Osteocyte (in vitro differentiated cells): ENCODE measurements around the gene OR11G2. TPM values are rescaled to one million over a fixed set of nuclear protein-coding genes. Genes with fewer than 3 reads are reported as not detected.
"Not testable (repeated sequence)": the region's sequence is repeated elsewhere in the genome, so short reads cannot be mapped to it uniquely, and the experiment has no call there.

Experiments used
- DNase-seq: peaks from one replicate; pipeline ENCODE4 v3.0.0; 2021; ENCODE audit warnings: mixed read lengths; ENCODE audit not compliant: unreplicated experiment; ENCODE audit errors: extremely low spot score
- H3K27ac Mint-ChIP-seq: one replicate; pipeline ENCODE4 v1.8.0; 2021; ENCODE audit warnings: mild to moderate bottlenecking, mixed read lengths; ENCODE audit not compliant: unreplicated experiment
- H3K27me3 Mint-ChIP-seq: one replicate; pipeline ENCODE4 v1.8.0; 2021; ENCODE audit warnings: mixed read lengths; ENCODE audit not compliant: unreplicated experiment
- H3K36me3 Mint-ChIP-seq: one replicate; pipeline ENCODE4 v1.8.0; 2021; ENCODE audit warnings: mixed read lengths; ENCODE audit not compliant: unreplicated experiment
- H3K4me1 Mint-ChIP-seq: one replicate; pipeline ENCODE4 v1.8.0; 2021; ENCODE audit warnings: mixed read lengths; ENCODE audit not compliant: unreplicated experiment
- H3K4me3 Mint-ChIP-seq: one replicate; pipeline ENCODE4 v1.8.0; 2021; ENCODE audit warnings: mild to moderate bottlenecking, moderate library complexity, mixed read lengths; ENCODE audit not compliant: unreplicated experiment
- H3K9me3 Mint-ChIP-seq: one replicate; pipeline ENCODE4 v1.8.0; 2021; ENCODE audit warnings: mixed read lengths; ENCODE audit not compliant: unreplicated experiment
- total RNA-seq: library from RNA; stranded (reverse); gene quantifications from 2 replicates; pipeline ENCODE4 v1.2.1, GENCODE V29; 2021
- TF ChIP-seq, protein P1 (sequence below): fragments of 200-600 bp; sonication (generic); IDR thresholded peaks from 2 replicates; pipeline ENCODE4 v1.5.0; 2021; ENCODE audit warnings: antibody characterized with exemption, mild to moderate bottlenecking, moderate library complexity

OR11G2 gene
- total RNA-seq, 1 donor from 2014 or later: not detected

DNA sequence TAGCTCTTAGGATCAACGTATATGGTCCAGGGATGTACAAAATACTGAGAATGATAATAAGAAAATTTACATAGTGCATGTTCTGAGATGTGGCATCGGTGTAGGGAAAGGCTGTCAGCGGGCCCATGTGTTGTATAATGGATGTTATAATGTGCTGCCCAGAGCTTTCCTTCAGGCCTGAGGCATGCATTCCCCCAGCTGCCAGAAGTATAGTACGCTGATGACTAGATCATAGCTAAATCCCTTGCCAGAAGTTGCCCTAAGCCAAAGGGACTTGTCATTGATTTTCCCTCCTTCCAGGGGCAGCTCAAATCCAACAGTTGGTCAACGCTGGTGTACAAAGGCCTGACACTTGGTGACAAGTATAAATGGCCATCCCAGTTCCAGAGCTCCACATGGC is 6.5 kb upstream of the OR11G2 start:
- no peak overlapping the region for H3K4me3 Mint-ChIP-seq
- no peak for DNase-seq
- no peaks in the 10 kb centered on the region for H3K36me3 Mint-ChIP-seq
- H3K27ac Mint-ChIP-seq: no peak overlapping the region
- H3K4me1 Mint-ChIP-seq: no peaks in the 10 kb centered on the region
- peaks cover 34% of the 10 kb centered on the region for H3K9me3 Mint-ChIP-seq
- TF ChIP-seq, protein P1, sequence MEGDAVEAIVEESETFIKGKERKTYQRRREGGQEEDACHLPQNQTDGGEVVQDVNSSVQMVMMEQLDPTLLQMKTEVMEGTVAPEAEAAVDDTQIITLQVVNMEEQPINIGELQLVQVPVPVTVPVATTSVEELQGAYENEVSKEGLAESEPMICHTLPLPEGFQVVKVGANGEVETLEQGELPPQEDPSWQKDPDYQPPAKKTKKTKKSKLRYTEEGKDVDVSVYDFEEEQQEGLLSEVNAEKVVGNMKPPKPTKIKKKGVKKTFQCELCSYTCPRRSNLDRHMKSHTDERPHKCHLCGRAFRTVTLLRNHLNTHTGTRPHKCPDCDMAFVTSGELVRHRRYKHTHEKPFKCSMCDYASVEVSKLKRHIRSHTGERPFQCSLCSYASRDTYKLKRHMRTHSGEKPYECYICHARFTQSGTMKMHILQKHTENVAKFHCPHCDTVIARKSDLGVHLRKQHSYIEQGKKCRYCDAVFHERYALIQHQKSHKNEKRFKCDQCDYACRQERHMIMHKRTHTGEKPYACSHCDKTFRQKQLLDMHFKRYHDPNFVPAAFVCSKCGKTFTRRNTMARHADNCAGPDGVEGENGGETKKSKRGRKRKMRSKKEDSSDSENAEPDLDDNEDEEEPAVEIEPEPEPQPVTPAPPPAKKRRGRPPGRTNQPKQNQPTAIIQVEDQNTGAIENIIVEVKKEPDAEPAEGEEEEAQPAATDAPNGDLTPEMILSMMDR: no peak
- H3K27me3 Mint-ChIP-seq: no peaks in the 10 kb centered on the region

DNA sequence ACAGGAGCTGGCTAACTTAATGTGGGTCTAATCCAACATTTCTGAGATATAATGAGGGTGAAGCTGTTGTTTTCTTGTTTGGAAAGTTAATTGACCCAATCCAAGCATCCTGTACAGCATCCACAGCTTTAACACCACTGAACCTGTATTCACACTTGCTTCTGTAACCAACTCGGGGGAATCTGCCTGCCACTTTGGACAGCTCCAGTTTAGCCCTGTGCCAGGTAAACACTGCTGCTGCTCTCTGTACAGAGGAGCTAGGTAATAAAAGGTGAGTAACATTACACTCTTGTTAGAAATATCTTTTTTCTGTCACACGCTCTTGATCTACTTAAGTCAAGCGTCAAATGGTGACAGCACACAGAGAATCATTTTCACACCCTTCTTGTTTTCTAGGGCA is 700 bp downstream of the OR11G2 start:
- Mint-ChIP-seq H3K27me3 (no peaks in the 10 kb centered on the region), H3K4me1 (no peaks in the 10 kb centered on the region), H3K9me3 (peaks cover 11% of the 10 kb centered on the region), H3K4me3 (no peak overlapping the region), H3K27ac (no peak overlapping the region), H3K36me3 (no peaks in the 10 kb centered on the region)
- no peak for DNase-seq
- TF ChIP-seq, protein P1: no peak

DNA sequence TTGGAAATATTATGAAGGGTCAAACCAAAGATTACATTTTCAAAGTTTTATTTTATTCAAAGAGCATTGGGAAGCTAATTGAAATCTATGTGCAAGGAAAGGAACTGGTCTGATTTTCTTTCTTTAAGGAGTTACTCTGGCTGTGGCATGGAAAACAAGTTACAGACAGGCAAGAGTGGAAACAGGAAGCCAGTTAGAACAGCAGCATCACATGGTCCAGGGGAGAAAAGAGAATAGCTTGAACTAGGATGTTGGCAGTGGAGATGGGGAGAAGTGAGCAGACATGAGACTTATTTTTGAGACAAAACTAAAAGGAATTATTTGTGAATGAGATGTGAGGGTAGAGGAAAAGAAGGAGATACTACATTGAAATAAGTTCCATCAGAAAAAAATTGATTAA is 3.4 kb downstream of the OR11G2 start:
- H3K4me1 Mint-ChIP-seq: no peaks in the 10 kb centered on the region
- no peaks in the 10 kb centered on the region for H3K36me3 Mint-ChIP-seq
- H3K4me3 Mint-ChIP-seq: no peak overlapping the region
- no peaks in the 10 kb centered on the region for H3K27me3 Mint-ChIP-seq
- TF ChIP-seq, protein P1: no peak
- H3K9me3 Mint-ChIP-seq: peaks cover 13% of the 10 kb centered on the region
- H3K27ac Mint-ChIP-seq: no peak overlapping the region
- DNase-seq: no peak

DNA sequence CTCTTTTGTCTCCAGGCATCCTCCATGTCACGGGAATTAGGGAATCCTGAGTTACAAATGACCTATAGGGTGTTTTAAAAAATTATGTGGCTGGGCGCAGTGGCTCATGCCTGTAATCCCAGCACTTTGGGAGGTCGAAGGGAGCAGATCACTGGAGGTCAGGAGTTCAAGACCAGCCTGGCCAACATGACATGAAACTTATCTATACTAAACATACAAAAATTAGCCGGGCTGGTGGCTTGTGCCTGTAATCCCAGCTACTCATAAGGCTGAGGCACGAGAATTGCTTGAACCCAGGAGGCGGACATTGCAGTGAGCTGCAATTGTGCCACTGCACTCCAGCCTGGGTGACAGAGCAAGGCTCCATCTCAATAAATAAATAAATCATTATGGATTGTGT is 4.5 kb downstream of the OR11G2 start:
- H3K9me3 Mint-ChIP-seq: peaks cover 18% of the 10 kb centered on the region
- H3K4me1 Mint-ChIP-seq, H3K27me3 Mint-ChIP-seq, H3K27ac Mint-ChIP-seq, H3K4me3 Mint-ChIP-seq, H3K36me3 Mint-ChIP-seq, DNase-seq: not testable (repeated sequence)

DNA sequence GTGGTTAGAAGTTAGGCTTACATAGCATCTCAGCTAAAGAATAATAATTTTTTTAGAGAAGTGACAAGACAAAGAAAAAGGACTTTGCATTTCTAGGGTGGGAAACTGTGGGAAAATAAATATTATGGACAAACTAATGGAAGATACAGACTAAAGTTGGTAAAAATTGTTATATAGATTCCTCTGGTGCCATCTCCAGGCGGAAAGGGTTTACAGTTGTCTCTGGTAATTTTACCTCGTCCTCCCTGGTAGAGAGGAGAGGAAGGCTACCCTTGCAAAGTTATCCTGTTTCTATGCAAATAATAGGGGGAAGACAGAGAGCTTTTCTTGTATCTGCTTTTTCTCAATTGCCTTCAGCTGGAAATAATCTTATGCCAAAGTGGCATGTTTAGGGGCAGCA is 5.2 kb downstream of the OR11G2 start:
- Mint-ChIP-seq H3K4me1 (no peaks in the 10 kb centered on the region), H3K27me3 (no peaks in the 10 kb centered on the region), H3K27ac (no peak overlapping the region), H3K9me3 (peaks cover 23% of the 10 kb centered on the region), H3K4me3 (no peak overlapping the region), H3K36me3 (no peaks in the 10 kb centered on the region)
- TF ChIP-seq, protein P1: no peak
- DNase-seq: no peak

DNA sequence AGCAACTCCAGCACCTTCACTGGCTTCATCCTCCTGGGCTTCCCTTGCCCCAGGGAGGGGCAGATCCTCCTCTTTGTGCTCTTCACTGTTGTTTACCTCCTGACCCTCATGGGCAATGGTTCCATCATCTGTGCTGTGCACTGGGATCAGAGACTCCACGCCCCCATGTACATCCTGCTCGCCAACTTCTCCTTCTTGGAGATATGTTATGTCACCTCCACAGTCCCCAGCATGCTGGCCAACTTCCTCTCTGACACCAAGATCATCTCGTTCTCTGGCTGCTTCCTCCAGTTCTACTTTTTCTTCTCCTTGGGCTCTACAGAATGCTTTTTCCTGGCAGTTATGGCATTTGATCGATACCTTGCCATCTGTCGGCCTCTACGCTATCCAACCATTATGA is 6.8 kb downstream of the OR11G2 start:
- Mint-ChIP-seq H3K9me3 (peaks cover 27% of the 10 kb centered on the region), H3K4me3 (no peak overlapping the region), H3K36me3 (no peaks in the 10 kb centered on the region), H3K27me3 (no peaks in the 10 kb centered on the region), H3K27ac (no peak overlapping the region), H3K4me1 (no peaks in the 10 kb centered on the region)
- no peak for DNase-seq
- TF ChIP-seq, protein P1: no peak
